Fibroblast of skin of left quadriceps (primary cell): ENCODE data around the gene WHRN.

ENCODE experiments used
- DNase-seq, 2 experiments: peaks; one replicate each; pipeline ENCODE4 v3.0.0-alpha.2; 2013; ENCODE audit warnings: low read depth in 2 of 2

WHRN gene

GRCh38 chr9:114397848-114398605 is 107.2 kb downstream of the WHRN start:
- DNase-seq = peak; percentile 89 to 90

GRCh38 chr9:114397219-114397847 is 107.9 kb downstream of the WHRN start:
- DNase-seq = no peak

GRCh38 chr9:114396558-114397218 is 108.6 kb downstream of the WHRN start:
- peak; percentile 91 for DNase-seq

GRCh38 chr9:114395768-114396167 is 109.5 kb downstream of the WHRN start:
- no peak for DNase-seq

GRCh38 chr9:114395334-114395617 is 110.0 kb downstream of the WHRN start:
- DNase-seq = no peak

- DNase-seq = no peak
Observed at GRCh38 chr9:114394523-114395333, 110.5 kb downstream of the WHRN start.

GRCh38 chr9:114392749-114393112 is 112.5 kb downstream of the WHRN start:
- DNase-seq = no peak

- no peak for DNase-seq
Observed at GRCh38 chr9:114390952-114391351, 114.3 kb downstream of the WHRN start.

GRCh38 chr9:114389612-114390368 is 115.5 kb downstream of the WHRN start:
- no peak for DNase-seq

GRCh38 chr9:114388764-114389375 is 116.4 kb downstream of the WHRN start:
- DNase-seq = no peak

- DNase-seq = no peak
Observed at GRCh38 chr9:114388357-114388682, 117.0 kb downstream of the WHRN start.

GRCh38 chr9:114387680-114388356 is 117.5 kb downstream of the WHRN start, which contains the start of gene AKNA:
Gene AKNA, minus strand, starts transcription at chr9:114387982. Its CDS starts 6,649 bp downstream, at chr9:114381333.
- peak; percentile 37 to 46 for DNase-seq

GRCh38 chr9:114386886-114387679 is 118.2 kb downstream of the WHRN start:
- no peak for DNase-seq

GRCh38 chr9:114386361-114386885 is 118.8 kb downstream of the WHRN start:
- no peak for DNase-seq

GRCh38 chr9:114385397-114386181 is 119.7 kb downstream of the WHRN start:
- DNase-seq = peak; percentile 53 to 54

- DNase-seq = no peak
Observed at GRCh38 chr9:114384836-114385396, 120.4 kb downstream of the WHRN start.

GRCh38 chr9:114384341-114384740 is 120.9 kb downstream of the WHRN start:
- no peak for DNase-seq

GRCh38 chr9:114383521-114384231 is 121.6 kb downstream of the WHRN start:
- DNase-seq = peak; percentile 44 to 49
